ENCODE measurements around the gene ZNF431. TPM values are rescaled to one million over a fixed set of nuclear protein-coding genes. Genes with fewer than 3 reads are reported as not detected.

Gene ZNF431
- total and polyA plus RNA-seq, 2 experiments from 2014 or later = 18.0 to 47.5 TPM

DNA sequence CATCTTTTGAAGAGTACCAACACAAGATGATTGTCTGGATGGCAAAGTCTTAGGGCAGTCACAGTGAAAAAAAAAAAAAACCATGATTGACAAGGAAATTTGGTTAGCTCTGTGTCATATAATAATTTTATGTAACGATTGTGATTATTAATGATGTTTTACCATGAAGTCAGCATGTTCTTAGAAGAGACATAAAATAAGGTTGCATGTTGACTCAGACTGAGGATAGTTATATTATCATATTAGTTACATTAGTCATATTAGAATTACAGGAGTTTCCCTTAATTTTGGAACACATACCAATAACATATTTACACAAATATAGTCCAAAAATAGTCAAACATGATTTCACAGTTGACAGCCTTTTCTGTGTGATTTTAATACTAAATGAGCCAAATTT is 5.7 kb downstream of the ZNF431 start:
- Histone ChIP-seq H3K4me1 (ENCODE audit: insufficient read depth) (no peaks in the 10 kb centered on the region), H3K27ac (ENCODE audit: low read depth) (no peak overlapping the region), H4K20me1 (replicated peaks; ENCODE audit: insufficient read depth) (no peaks in the 10 kb centered on the region; the same call in 1 of the 2 replicates), H3F3A (replicated peaks; ENCODE audit: low read depth) (no peaks in the 10 kb centered on the region), H3K27me3 (ENCODE audit: insufficient read depth) (no peaks in the 10 kb centered on the region), H2AFZ (no peak overlapping the region), H3K36me3 (ENCODE audit: insufficient read depth) (peaks cover 79% of the 10 kb centered on the region), H3K9me2 (ENCODE audit: insufficient read depth) (no peaks in the 10 kb centered on the region; the same call in none of the 2 replicates), H3K4me2 (no peak overlapping the region), H3K79me2 (replicated peaks; ENCODE audit: insufficient read depth) (peaks cover 92% of the 10 kb centered on the region), H3K4me3 (no peak overlapping the region)
- Mint-ChIP-seq H3K36me3 (ENCODE audit: low read depth) (peaks cover 97% of the 10 kb centered on the region), H3K27me3 (ENCODE audit: insufficient read depth, low read depth, poor library complexity) (peaks cover 8% of the 10 kb centered on the region), H3K4me1 (peaks cover 6% of the 10 kb centered on the region), H3K9me3 (peaks cover 46% of the 10 kb centered on the region), H3K4me3 (no peak overlapping the region), H3K27ac (no peak overlapping the region)
- ATAC-seq (no peak), DNase-seq (ENCODE audit: low spot score) (no peak)
- TF ChIP-seq STAT1 (IDR thresholded peaks at IDR 0.05; ENCODE audit: unreplicated experiment) = no peak
- no peak for TF ChIP-seq ZNF114 (CRISPR knock-in tag; IDR thresholded peaks at IDR 0.05)
- TF ChIP-seq POLR2AphosphoS5 (IDR thresholded peaks at IDR 0.05; ENCODE audit: low read depth) = no peak
- no peak for TF ChIP-seq EZH2phosphoT487 (IDR thresholded peaks at IDR 0.05; ENCODE audit: unreplicated experiment)
- TF ChIP-seq, protein P1, sequence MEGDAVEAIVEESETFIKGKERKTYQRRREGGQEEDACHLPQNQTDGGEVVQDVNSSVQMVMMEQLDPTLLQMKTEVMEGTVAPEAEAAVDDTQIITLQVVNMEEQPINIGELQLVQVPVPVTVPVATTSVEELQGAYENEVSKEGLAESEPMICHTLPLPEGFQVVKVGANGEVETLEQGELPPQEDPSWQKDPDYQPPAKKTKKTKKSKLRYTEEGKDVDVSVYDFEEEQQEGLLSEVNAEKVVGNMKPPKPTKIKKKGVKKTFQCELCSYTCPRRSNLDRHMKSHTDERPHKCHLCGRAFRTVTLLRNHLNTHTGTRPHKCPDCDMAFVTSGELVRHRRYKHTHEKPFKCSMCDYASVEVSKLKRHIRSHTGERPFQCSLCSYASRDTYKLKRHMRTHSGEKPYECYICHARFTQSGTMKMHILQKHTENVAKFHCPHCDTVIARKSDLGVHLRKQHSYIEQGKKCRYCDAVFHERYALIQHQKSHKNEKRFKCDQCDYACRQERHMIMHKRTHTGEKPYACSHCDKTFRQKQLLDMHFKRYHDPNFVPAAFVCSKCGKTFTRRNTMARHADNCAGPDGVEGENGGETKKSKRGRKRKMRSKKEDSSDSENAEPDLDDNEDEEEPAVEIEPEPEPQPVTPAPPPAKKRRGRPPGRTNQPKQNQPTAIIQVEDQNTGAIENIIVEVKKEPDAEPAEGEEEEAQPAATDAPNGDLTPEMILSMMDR (conservative IDR thresholded peaks at IDR 0.05; ENCODE audit: low read depth in 2 of 2) = no peak
- TF ChIP-seq EZH2 (IDR thresholded peaks at IDR 0.05; ENCODE audit: low read depth, unreplicated experiment) = no peak
- TF ChIP-seq JUNB (IDR thresholded peaks at IDR 0.05; ENCODE audit: unreplicated experiment) = no peak
- no peak for TF ChIP-seq NANOG (IDR thresholded peaks at IDR 0.05; ENCODE audit: borderline replicate concordance)
- TF ChIP-seq CREB1 (CRISPR knock-in tag; IDR thresholded peaks at IDR 0.05; ENCODE audit: low read depth) = no peak
- TF ChIP-seq ZNF331 (CRISPR knock-in tag; IDR thresholded peaks at IDR 0.05; ENCODE audit: low read depth) = no peak
- TF ChIP-seq, protein P2, sequence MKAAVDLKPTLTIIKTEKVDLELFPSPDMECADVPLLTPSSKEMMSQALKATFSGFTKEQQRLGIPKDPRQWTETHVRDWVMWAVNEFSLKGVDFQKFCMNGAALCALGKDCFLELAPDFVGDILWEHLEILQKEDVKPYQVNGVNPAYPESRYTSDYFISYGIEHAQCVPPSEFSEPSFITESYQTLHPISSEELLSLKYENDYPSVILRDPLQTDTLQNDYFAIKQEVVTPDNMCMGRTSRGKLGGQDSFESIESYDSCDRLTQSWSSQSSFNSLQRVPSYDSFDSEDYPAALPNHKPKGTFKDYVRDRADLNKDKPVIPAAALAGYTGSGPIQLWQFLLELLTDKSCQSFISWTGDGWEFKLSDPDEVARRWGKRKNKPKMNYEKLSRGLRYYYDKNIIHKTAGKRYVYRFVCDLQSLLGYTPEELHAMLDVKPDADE (IDR thresholded peaks at IDR 0.05) = no peak
- TF ChIP-seq, protein P3, sequence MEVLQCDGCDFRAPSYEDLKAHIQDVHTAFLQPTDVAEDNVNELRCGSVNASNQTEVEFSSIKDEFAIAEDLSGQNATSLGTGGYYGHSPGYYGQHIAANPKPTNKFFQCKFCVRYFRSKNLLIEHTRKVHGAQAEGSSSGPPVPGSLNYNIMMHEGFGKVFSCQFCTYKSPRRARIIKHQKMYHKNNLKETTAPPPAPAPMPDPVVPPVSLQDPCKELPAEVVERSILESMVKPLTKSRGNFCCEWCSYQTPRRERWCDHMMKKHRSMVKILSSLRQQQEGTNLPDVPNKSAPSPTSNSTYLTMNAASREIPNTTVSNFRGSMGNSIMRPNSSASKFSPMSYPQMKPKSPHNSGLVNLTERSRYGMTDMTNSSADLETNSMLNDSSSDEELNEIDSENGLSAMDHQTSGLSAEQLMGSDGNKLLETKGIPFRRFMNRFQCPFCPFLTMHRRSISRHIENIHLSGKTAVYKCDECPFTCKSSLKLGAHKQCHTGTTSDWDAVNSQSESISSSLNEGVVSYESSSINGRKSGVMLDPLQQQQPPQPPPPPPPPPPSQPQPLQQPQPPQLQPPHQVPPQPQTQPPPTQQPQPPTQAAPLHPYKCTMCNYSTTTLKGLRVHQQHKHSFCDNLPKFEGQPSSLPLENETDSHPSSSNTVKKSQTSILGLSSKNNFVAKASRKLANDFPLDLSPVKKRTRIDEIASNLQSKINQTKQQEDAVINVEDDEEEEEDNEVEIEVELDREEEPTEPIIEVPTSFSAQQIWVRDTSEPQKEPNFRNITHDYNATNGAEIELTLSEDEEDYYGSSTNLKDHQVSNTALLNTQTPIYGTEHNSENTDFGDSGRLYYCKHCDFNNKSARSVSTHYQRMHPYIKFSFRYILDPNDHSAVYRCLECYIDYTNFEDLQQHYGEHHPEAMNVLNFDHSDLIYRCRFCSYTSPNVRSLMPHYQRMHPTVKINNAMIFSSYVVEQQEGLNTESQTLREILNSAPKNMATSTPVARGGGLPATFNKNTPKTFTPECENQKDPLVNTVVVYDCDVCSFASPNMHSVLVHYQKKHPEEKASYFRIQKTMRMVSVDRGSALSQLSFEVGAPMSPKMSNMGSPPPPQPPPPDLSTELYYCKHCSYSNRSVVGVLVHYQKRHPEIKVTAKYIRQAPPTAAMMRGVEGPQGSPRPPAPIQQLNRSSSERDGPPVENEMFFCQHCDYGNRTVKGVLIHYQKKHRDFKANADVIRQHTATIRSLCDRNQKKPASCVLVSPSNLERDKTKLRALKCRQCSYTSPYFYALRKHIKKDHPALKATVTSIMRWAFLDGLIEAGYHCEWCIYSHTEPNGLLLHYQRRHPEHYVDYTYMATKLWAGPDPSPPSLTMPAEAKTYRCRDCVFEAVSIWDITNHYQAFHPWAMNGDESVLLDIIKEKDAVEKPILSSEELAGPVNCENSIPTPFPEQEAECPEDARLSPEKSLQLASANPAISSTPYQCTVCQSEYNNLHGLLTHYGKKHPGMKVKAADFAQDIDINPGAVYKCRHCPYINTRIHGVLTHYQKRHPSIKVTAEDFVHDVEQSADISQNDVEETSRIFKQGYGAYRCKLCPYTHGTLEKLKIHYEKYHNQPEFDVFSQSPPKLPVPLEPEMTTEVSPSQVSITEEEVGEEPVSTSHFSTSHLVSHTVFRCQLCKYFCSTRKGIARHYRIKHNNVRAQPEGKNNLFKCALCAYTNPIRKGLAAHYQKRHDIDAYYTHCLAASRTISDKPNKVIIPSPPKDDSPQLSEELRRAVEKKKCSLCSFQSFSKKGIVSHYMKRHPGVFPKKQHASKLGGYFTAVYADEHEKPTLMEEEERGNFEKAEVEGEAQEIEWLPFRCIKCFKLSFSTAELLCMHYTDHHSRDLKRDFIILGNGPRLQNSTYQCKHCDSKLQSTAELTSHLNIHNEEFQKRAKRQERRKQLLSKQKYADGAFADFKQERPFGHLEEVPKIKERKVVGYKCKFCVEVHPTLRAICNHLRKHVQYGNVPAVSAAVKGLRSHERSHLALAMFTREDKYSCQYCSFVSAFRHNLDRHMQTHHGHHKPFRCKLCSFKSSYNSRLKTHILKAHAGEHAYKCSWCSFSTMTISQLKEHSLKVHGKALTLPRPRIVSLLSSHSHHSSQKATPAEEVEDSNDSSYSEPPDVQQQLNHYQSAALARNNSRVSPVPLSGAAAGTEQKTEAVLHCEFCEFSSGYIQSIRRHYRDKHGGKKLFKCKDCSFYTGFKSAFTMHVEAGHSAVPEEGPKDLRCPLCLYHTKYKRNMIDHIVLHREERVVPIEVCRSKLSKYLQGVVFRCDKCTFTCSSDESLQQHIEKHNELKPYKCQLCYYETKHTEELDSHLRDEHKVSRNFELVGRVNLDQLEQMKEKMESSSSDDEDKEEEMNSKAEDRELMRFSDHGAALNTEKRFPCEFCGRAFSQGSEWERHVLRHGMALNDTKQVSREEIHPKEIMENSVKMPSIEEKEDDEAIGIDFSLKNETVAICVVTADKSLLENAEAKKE (CRISPR knock-in tag; IDR thresholded peaks at IDR 0.05) = no peak
- TF ChIP-seq, protein P4, sequence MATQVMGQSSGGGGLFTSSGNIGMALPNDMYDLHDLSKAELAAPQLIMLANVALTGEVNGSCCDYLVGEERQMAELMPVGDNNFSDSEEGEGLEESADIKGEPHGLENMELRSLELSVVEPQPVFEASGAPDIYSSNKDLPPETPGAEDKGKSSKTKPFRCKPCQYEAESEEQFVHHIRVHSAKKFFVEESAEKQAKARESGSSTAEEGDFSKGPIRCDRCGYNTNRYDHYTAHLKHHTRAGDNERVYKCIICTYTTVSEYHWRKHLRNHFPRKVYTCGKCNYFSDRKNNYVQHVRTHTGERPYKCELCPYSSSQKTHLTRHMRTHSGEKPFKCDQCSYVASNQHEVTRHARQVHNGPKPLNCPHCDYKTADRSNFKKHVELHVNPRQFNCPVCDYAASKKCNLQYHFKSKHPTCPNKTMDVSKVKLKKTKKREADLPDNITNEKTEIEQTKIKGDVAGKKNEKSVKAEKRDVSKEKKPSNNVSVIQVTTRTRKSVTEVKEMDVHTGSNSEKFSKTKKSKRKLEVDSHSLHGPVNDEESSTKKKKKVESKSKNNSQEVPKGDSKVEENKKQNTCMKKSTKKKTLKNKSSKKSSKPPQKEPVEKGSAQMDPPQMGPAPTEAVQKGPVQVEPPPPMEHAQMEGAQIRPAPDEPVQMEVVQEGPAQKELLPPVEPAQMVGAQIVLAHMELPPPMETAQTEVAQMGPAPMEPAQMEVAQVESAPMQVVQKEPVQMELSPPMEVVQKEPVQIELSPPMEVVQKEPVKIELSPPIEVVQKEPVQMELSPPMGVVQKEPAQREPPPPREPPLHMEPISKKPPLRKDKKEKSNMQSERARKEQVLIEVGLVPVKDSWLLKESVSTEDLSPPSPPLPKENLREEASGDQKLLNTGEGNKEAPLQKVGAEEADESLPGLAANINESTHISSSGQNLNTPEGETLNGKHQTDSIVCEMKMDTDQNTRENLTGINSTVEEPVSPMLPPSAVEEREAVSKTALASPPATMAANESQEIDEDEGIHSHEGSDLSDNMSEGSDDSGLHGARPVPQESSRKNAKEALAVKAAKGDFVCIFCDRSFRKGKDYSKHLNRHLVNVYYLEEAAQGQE (IDR thresholded peaks at IDR 0.05; ENCODE audit: unreplicated experiment) = no peak
